ES-I3 (cell line): ENCODE measurements around the gene CMC1.
"Not testable (repeated sequence)": the region's sequence is repeated elsewhere in the genome, so short reads cannot be mapped to it uniquely, and the experiment has no call there.

Experiments used
- H3K36me3 ChIP-seq: 2 replicates; pipeline ENCODE4 v1.6.1; 2013; ENCODE audit warnings: mild to moderate bottlenecking, low read length, control low read depth, moderate library complexity; ENCODE audit not compliant: insufficient read depth
- H3K4me1 ChIP-seq: 2 replicates; pipeline ENCODE4 v1.6.1; 2013; ENCODE audit warnings: mild to moderate bottlenecking, control low read depth, low read length; ENCODE audit not compliant: insufficient read depth
- H3K9ac ChIP-seq: 2 replicates; pipeline ENCODE4 v1.6.1; 2013; ENCODE audit warnings: low read depth, mild to moderate bottlenecking, low read length, moderate library complexity
- H3K9me3 ChIP-seq: 2 replicates; pipeline ENCODE4 v1.6.1; 2013; ENCODE audit warnings: mild to moderate bottlenecking, low read length, moderate library complexity; ENCODE audit not compliant: control insufficient read depth, insufficient read depth

The CMC1 gene, protein sequence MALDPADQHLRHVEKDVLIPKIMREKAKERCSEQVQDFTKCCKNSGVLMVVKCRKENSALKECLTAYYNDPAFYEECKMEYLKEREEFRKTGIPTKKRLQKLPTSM

DNA sequence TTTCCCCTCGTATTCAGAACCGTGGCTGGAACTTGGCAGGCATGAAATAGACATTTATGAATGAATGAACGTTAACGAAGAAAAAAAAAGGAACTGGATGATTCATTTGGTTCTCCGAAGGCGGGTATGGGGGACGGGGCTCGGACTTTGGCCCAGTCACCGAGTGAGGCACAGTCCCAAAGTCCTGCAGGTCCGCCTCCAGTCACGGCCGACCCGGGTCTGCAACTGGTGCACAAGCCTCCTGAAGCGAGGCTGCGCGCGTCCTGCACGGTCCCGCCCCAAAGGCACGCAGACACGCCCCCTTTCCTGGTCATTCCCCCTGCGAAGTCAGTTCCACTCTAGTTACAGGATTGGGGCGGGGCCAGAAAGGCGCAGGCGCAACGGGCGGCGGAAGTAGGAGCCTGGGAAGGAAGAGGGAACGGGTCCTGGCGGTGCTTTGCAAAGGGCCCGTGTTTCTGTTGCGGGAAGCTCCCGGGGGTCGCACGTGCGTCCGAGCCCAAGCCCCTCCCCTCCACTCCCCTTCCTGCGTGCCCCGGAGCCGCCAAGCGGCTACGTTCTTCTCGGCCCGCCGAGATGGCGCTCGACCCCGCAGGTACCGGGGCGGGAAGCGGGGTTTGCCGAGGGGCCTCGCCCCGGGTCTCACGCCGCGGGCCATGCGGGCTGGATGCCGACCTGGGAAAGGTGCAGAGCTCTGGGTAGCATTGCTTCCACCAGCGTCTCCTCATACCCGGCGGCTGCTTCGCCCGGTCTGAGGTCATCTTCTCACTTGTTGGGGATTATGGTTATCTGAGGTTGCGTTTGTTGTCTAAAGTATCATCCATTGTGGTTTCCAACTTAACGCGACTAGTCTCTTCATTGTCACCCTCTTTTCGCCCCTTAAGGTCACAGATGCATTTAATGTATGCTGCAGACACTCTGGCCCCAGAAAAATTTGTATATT is at the start of gene CMC1:
TSS of gene CMC1 (plus strand) at position 399 of the 940 bp plus-strand sequence. CDS start at position 574, 175 bp downstream.
- Histone ChIP-seq H3K4me1 (peaks cover 9% of the 10 kb centered on the region), H3K9ac (peak within 1 kb of the TSS; percentile 91), H3K36me3 (no peaks in the 10 kb centered on the region), H3K9me3 (no peaks in the 10 kb centered on the region)

GRCh38 chr3:28198161-28198560 is 43.3 kb upstream of the CMC1 start:
- Histone ChIP-seq H3K9ac (no peak overlapping the region), H3K9me3 (no peaks in the 10 kb centered on the region; the same call in 1 of the 2 replicates), H3K36me3 (no peaks in the 10 kb centered on the region), H3K4me1 (no peaks in the 10 kb centered on the region)

GRCh38 chr3:28198974-28199373 is 42.4 kb upstream of the CMC1 start:
- Histone ChIP-seq H3K4me1 (no peaks in the 10 kb centered on the region), H3K9me3 (no peaks in the 10 kb centered on the region; the same call in 1 of the 2 replicates), H3K9ac (no peak overlapping the region), H3K36me3 (no peaks in the 10 kb centered on the region)

GRCh38 chr3:28199643-28200042 is 41.8 kb upstream of the CMC1 start:
- not testable (repeated sequence) for H3K4me1 ChIP-seq, H3K36me3 ChIP-seq, H3K9ac ChIP-seq, H3K9me3 ChIP-seq

GRCh38 chr3:28200366-28200848 is 41.0 kb upstream of the CMC1 start:
- not testable (repeated sequence) for H3K36me3 ChIP-seq, H3K9me3 ChIP-seq, H3K9ac ChIP-seq, H3K4me1 ChIP-seq

GRCh38 chr3:28206479-28206878 is 34.9 kb upstream of the CMC1 start:
- H3K36me3 ChIP-seq: no peaks in the 10 kb centered on the region
- H3K4me1 ChIP-seq: no peaks in the 10 kb centered on the region
- no peaks in the 10 kb centered on the region for H3K9me3 ChIP-seq
- no peak overlapping the region for H3K9ac ChIP-seq

DNA sequence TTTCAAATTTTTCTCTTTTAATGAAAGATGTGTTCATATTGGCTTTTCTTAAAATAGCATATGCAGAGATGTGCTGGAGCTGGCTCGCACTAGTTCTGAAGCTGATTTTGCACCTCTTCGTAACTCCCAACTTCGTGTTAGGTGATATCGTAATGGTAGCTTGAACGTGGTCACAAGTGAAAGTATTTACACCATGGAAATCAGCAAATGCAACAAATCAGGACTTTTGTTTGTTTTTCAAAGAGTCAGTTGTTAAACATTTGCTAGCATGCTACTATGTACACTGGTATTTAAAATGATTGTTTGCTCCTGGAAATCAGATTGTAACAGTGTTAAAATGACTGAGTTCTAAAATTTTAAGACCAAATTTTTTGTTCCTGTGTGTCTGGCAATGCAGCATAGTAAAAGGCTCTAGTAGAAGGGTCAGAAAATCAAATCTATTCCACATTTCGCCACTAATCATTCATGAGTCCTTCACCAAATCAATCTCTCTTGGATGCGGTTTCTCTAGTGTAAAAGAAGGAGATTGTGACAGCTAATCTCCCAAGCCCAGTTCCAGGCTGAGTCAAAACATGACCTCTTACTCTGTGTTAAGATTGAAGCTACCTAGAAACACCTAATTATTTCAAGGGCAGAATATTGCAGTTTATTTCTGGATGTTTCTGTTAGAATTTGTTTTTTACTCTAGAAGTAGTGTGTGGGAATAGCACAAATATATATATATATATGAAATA is 34.3 kb upstream of the CMC1 start:
- no peaks in the 10 kb centered on the region for H3K36me3 ChIP-seq
- H3K9ac ChIP-seq: no peak overlapping the region
- no peaks in the 10 kb centered on the region for H3K9me3 ChIP-seq
- H3K4me1 ChIP-seq: no peaks in the 10 kb centered on the region

DNA sequence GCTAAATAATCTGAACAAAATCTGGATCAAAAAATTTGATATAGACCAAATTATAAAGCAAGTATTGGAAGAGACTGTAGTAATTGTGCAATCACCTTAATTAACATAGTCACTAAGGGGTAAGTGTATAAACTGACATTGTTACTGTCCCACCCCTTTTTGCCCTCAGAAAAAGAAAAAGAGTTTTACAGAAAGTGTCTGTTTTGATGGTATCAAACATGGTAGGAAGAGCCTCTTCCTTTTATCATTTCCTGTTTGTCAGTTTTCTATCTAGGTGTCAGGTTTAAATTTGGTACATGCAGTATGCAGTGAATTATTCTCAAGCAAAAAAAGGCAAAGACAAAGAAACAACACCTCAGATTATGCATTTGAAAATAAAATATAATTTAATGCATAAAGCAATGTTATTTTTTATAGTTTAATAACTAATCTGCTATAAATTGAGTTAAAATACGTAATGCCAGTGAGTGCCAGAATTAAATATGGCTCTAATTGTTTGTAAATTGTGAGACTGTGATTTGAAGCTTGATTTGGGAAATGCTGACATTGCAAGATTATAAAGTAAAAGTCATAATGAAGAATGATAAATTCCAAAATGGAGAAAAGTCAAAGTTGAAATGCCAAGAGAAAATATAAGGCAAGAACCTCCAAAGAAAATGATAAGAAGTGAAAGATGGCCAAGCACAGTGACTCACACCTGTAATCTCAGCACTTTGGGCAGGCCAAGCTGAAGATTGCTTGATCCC is 30.3 kb upstream of the CMC1 start:
- Histone ChIP-seq H3K36me3 (no peaks in the 10 kb centered on the region), H3K4me1 (no peaks in the 10 kb centered on the region)

GRCh38 chr3:28212681-28213080 is 28.7 kb upstream of the CMC1 start:
- 0 out of 2 replicates have a peak, but pooled peaks cover 4% of the 10 kb centered on the region for H3K9me3 ChIP-seq
- no peaks in the 10 kb centered on the region for H3K36me3 ChIP-seq
- no peak overlapping the region for H3K9ac ChIP-seq
- no peaks in the 10 kb centered on the region for H3K4me1 ChIP-seq

More for the DNA sequence above, 30.3 kb upstream of the CMC1 start:
- 0 out of 2 replicates have a peak, but pooled peaks cover 4% of the 10 kb centered on the region for H3K9me3 ChIP-seq
- H3K9ac ChIP-seq: no peak overlapping the region

GRCh38 chr3:28215407-28215806 is 26.0 kb upstream of the CMC1 start:
- H3K9ac ChIP-seq: no peak overlapping the region
- no peaks in the 10 kb centered on the region for H3K4me1 ChIP-seq
- 0 out of 2 replicates have a peak, but pooled peaks cover 4% of the 10 kb centered on the region for H3K9me3 ChIP-seq
- no peaks in the 10 kb centered on the region for H3K36me3 ChIP-seq

DNA sequence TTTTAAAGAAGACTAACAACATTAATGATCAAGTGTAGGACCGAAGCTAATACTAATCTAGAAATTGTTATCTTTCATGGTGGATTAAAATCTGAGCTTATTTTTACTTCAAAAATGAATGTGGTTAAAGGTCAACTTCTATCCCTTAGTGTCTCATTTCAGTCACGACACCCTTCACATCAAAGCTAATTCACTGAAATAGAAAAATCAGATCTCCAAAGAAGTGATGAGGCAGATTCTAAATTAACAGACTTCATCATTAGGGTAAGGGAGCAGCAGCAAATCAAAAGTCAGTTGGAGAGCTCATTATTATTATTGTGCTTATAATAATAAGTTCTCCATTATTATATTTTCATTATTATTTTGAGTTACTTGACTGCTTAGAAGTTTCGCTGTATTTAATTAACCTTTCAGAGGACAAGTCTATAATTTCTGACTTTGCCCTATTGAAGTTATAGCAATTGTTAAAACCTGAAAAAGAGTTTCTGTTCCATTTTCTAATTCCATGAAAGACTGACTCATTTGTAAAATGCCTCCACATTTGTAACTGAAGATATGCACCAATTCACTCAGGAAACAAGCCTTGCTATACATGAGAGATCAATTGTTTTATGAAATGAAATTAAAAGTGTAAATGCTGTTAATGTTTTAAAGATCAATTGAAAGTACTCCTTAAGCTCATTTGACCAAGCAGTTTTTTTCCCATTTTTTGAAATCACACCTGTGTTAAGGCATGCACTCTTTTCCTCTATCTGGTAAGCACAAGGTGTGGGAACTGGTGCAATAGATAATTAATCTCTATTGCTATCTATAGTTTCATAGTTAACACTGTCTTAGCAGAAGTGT is 23.1 kb upstream of the CMC1 start:
- Histone ChIP-seq H3K9ac (no peak overlapping the region), H3K4me1 (no peaks in the 10 kb centered on the region), H3K9me3 (0 out of 2 replicates have a peak, but pooled peaks cover 4% of the 10 kb centered on the region), H3K36me3 (no peaks in the 10 kb centered on the region)

GRCh38 chr3:28218917-28219198 is 22.6 kb upstream of the CMC1 start:
- no peaks in the 10 kb centered on the region for H3K36me3 ChIP-seq
- H3K9ac ChIP-seq: no peak overlapping the region
- H3K4me1 ChIP-seq: no peaks in the 10 kb centered on the region
- H3K9me3 ChIP-seq: 0 out of 2 replicates have a peak, but pooled peaks cover 4% of the 10 kb centered on the region

DNA sequence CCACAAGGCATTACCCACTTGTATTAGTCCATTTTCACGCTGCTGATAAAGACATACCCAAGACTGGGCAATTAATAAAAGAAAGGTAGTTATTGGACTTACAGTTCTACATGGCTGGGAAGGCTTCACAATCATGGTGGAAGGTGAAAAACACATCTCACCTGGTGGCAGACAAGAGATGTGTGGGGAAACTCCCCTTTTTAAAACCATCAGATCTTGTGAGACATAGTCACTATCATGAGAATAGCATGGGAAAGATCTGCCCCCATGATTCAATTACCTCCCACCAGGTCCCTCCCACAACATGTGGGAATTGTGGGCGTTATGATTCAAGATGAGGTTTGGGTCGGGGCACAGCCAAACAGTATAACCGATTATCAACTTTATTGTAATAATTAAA is 17.0 kb upstream of the CMC1 start:
- H3K4me1 ChIP-seq: no peaks in the 10 kb centered on the region

More for the DNA sequence above, 17.0 kb upstream of the CMC1 start:
- no peaks in the 10 kb centered on the region for H3K36me3 ChIP-seq
- H3K9ac ChIP-seq: no peak overlapping the region
- H3K9me3 ChIP-seq: no peaks in the 10 kb centered on the region
